Uterus (tissue), 2 donors: ENCODE data around the gene CMTM6.

Experiments used
- CTCF ChIP-seq, 4 experiments: fragments of 200-600 bp in 2 of 4; fragments of 450-650 bp in 2 of 4; sonication (generic) in 2 of 4; IDR thresholded peaks; one replicate each; pipeline ENCODE4 v1.5.1; 2016 to 2019; ENCODE audit warnings: antibody characterized with exemption in 4 of 4, mild to moderate bottlenecking in 2 of 4, moderate library complexity in 1 of 4
- POLR2A ChIP-seq, 2 donors: fragments of 450-650 bp; IDR thresholded peaks; one replicate each; pipeline ENCODE4 v1.6.1; 2016; ENCODE audit warnings: antibody characterized with exemption in 2 of 2, mild to moderate bottlenecking in 1 of 2, moderate library complexity in 1 of 2

GRCh38 chr3:32525720-32526119, 23.1 kb upstream of the CMTM6 start:
- TF ChIP-seq CTCF (IDR thresholded peaks at IDR 0.05) = no peak
- no peak for TF ChIP-seq POLR2A (IDR thresholded peaks at IDR 0.05)
